ENCODE data around the gene CLMN.

Gene CLMN

DNA sequence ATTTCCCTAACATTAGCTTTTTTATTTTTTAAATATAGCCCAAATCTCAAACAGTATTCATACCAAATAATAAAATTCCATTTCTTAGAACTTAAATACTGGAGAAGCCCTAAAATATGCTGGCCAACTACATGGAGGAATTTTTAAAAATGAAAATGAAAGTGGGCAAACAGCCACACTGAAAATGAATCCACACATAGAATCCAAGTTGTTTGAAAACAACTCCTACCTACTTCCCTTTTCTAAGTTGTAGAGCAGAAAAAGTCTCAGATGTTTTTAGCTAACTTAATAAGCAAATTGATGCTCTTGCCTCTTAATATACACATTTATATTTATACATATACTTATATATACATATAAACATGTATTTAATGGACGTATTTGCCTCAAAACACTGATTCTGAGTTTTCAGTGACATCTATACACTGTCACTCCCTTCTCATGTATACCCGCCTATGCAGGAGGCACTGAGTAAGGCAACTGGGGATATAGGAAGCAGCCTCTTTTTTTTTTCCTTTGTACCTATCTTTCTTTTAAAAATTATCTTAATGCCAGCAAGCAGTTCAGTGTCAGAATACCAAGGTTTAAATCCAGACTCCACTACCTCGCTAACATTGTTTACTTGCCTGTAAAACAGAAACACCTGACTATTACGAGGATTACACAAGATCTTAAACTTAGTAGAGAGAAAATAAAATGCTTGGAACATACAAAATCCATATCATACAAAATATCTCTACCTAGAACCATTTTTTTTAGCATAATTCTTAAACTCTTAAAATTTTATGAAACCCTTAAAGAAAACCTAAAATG lies 175.7 kb downstream of the CLMN start:
- no peak overlapping the region for H2BK120ac ChIP-seq (ENCODE audit: low read depth, low read length)
- no CpG with 5 or more reads among the region's 4 CpGs for WGBS (ENCODE audit: extremely low coverage, insufficient coverage, low lambda C conversion rate)
- H3K4me1 ChIP-seq (ENCODE audit: control insufficient read depth, low read depth, low read length), result peaks cover 6% of the 10 kb centered on the region
- peaks cover 4% of the 10 kb centered on the region for H3K79me1 ChIP-seq (ENCODE audit: low read length)
- H3K9ac ChIP-seq (ENCODE audit: low read length), result no peak overlapping the region
- H3K36me3 ChIP-seq (ENCODE audit: control insufficient read depth, insufficient read depth, low read length), result no peaks in the 10 kb centered on the region
- H4K5ac ChIP-seq (ENCODE audit: low read length), result no peak overlapping the region
- no peak overlapping the region for H3K56ac ChIP-seq (ENCODE audit: low read length)
- no peak overlapping the region for H3K18ac ChIP-seq (ENCODE audit: low read length)
- H3K27ac ChIP-seq (ENCODE audit: low read depth, low read length), result no peak overlapping the region
- H3K4me2 ChIP-seq (ENCODE audit: low read length), result no peak overlapping the region
- DNase-seq, result no peak
- H4K8ac ChIP-seq (ENCODE audit: low read depth, low read length), result no peak overlapping the region
- no peak overlapping the region for H3K4ac ChIP-seq (ENCODE audit: low read depth, low read length)
- H2BK15ac ChIP-seq (replicated peaks; ENCODE audit: low read depth), result no peak overlapping the region
- no peak overlapping the region for H2BK5ac ChIP-seq (ENCODE audit: low read length)
- H3K27me3 ChIP-seq (ENCODE audit: insufficient read depth, low read length, poor library complexity), result no peaks in the 10 kb centered on the region
- peaks cover 52% of the 10 kb centered on the region for H3K79me2 ChIP-seq (ENCODE audit: control insufficient read depth, insufficient read depth, low read length)
- H2AK5ac ChIP-seq (ENCODE audit: low read length), result no peak overlapping the region
- no peak overlapping the region for H3K4me3 ChIP-seq (ENCODE audit: low read length)
- no peak overlapping the region for H3K23ac ChIP-seq (ENCODE audit: low read length)

DNA sequence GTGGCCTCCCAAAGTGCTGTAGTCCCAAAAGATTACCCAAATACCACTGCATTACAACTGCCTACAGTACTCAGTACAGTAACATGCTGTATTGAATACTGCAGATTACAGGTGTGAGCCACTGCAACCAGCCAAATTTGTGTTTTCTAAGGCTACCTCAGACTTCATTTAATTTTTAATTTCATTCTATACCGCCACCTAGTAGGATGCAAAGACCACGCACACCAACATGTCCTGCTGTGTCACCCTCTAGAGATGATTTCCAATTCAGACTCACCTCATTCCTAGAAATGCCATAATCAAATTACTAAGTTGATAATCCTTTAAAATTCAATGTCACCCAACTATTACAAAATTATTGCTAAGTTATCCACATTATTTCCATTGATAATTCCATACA lies 177.5 kb downstream of the CLMN start:
- H4K5ac ChIP-seq (ENCODE audit: low read length), result no peak overlapping the region
- no peaks in the 10 kb centered on the region for H3K36me3 ChIP-seq (ENCODE audit: control insufficient read depth, insufficient read depth, low read length)
- no CpG with 5 or more reads among the region's 2 CpGs for WGBS (ENCODE audit: extremely low coverage, insufficient coverage, low lambda C conversion rate)
- no peak overlapping the region for H3K56ac ChIP-seq (ENCODE audit: low read length)
- no peaks in the 10 kb centered on the region for H3K27me3 ChIP-seq (ENCODE audit: insufficient read depth, low read length, poor library complexity)
- H3K18ac ChIP-seq (ENCODE audit: low read length), result no peak overlapping the region
- no peak overlapping the region for H2BK5ac ChIP-seq (ENCODE audit: low read length)
- peaks cover 40% of the 10 kb centered on the region for H3K79me2 ChIP-seq (ENCODE audit: control insufficient read depth, insufficient read depth, low read length)
- peaks cover 4% of the 10 kb centered on the region for H3K79me1 ChIP-seq (ENCODE audit: low read length)
- H2BK15ac ChIP-seq (replicated peaks; ENCODE audit: low read depth), result no peak overlapping the region
- H3K27ac ChIP-seq (ENCODE audit: low read depth, low read length), result no peak overlapping the region
- H3K4me2 ChIP-seq (ENCODE audit: low read length), result no peak overlapping the region
- no peak overlapping the region for H3K4ac ChIP-seq (ENCODE audit: low read depth, low read length)
- H2BK120ac ChIP-seq (ENCODE audit: low read depth, low read length), result no peak overlapping the region
- no peak overlapping the region for H4K8ac ChIP-seq (ENCODE audit: low read depth, low read length)
- DNase-seq, result no peak
- no peak overlapping the region for H3K23ac ChIP-seq (ENCODE audit: low read length)
- H3K9ac ChIP-seq (ENCODE audit: low read length), result no peak overlapping the region
- H2AK5ac ChIP-seq (ENCODE audit: low read length), result no peak overlapping the region
- H3K4me1 ChIP-seq (ENCODE audit: control insufficient read depth, low read depth, low read length), result peaks cover 3% of the 10 kb centered on the region
- H3K4me3 ChIP-seq (ENCODE audit: low read length), result no peak overlapping the region

DNA sequence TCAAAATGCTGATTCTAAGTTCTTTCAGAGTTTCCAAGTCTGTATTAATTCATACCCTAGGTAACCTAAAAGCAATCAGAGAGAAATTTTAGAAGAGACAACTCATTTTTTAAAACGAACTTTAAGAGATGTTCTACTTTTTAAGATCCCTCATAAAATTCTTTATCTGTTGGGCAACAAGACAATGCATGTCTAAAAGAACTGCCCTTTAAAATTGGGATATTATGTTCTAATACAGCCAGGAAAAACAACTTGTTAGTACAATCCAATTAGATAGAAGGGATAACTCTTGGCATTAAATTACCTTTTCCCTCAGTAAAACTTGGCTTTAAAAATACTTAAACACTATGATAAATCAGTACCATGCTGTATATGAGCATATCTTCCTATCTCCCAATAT lies 178.0 kb downstream of the CLMN start:
- Histone ChIP-seq H3K23ac (ENCODE audit: low read length) (no peak overlapping the region), H3K18ac (ENCODE audit: low read length) (no peak overlapping the region), H4K8ac (ENCODE audit: low read depth, low read length) (no peak overlapping the region), H3K79me1 (ENCODE audit: low read length) (peaks cover 4% of the 10 kb centered on the region), H3K9ac (ENCODE audit: low read length) (no peak overlapping the region), H3K27ac (ENCODE audit: low read depth, low read length) (no peak overlapping the region), H3K36me3 (ENCODE audit: control insufficient read depth, insufficient read depth, low read length) (no peaks in the 10 kb centered on the region), H3K4ac (ENCODE audit: low read depth, low read length) (no peak overlapping the region), H2BK15ac (replicated peaks; ENCODE audit: low read depth) (no peak overlapping the region), H3K27me3 (ENCODE audit: insufficient read depth, low read length, poor library complexity) (no peaks in the 10 kb centered on the region), H4K5ac (ENCODE audit: low read length) (no peak overlapping the region), H3K56ac (ENCODE audit: low read length) (no peak overlapping the region), H2BK120ac (ENCODE audit: low read depth, low read length) (no peak overlapping the region), H3K4me1 (ENCODE audit: control insufficient read depth, low read depth, low read length) (peaks cover 3% of the 10 kb centered on the region), H3K79me2 (ENCODE audit: control insufficient read depth, insufficient read depth, low read length) (peaks cover 39% of the 10 kb centered on the region), H2BK5ac (ENCODE audit: low read length) (no peak overlapping the region), H3K4me3 (ENCODE audit: low read length) (no peak overlapping the region), H2AK5ac (ENCODE audit: low read length) (no peak overlapping the region), H3K4me2 (ENCODE audit: low read length) (no peak overlapping the region)
- WGBS (ENCODE audit: extremely low coverage, insufficient coverage, low lambda C conversion rate), result no CpG with 5 or more reads among the region's 1 CpG
- no peak for DNase-seq

DNA sequence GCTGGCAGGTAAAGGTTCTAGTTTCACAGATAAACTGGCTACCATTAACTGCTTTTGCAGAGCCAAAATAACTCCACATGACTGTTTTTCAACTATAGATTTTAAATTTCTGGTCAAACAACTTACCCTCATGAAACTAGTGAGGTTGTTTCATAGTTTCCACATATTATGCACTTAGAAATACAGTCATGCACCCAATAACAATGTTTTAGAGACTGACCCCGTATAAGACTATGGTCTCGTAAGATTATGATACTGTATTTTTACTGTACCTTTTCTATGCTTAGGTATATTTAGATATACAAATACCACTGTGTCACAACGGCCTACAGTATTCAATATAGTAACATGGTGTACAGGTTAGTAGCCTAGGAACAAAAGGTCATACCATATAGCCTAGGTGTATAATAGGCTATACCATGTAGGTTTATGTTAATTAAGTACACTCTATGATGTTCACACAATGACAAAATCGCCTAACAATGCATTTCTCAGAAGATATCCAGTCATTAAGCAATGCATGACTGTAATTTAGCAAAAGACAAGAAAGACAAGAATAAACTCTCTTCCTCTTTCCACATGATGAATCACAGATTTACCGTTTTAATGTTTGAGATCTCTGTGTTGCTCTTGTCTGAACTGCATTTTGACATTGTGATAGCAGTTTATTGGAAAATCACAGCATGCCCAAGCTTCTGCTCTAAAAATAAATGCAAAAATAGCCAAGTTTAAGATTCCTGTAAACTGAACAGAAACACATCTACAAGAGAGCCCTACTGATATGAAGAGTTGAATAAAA lies 179.4 kb downstream of the CLMN start:
- Histone ChIP-seq H3K23ac (ENCODE audit: low read length) (no peak overlapping the region), H2BK120ac (ENCODE audit: low read depth, low read length) (no peak overlapping the region), H4K8ac (ENCODE audit: low read depth, low read length) (no peak overlapping the region), H2AK5ac (ENCODE audit: low read length) (no peak overlapping the region), H3K4me1 (ENCODE audit: control insufficient read depth, low read depth, low read length) (peaks cover 3% of the 10 kb centered on the region), H3K79me1 (ENCODE audit: low read length) (peaks cover 2% of the 10 kb centered on the region), H3K4ac (ENCODE audit: low read depth, low read length) (no peak overlapping the region), H3K4me3 (ENCODE audit: low read length) (no peak overlapping the region), H3K56ac (ENCODE audit: low read length) (no peak overlapping the region), H3K27ac (ENCODE audit: low read depth, low read length) (no peak overlapping the region), H3K9ac (ENCODE audit: low read length) (no peak overlapping the region), H3K18ac (ENCODE audit: low read length) (no peak overlapping the region), H2BK5ac (ENCODE audit: low read length) (no peak overlapping the region), H3K36me3 (ENCODE audit: control insufficient read depth, insufficient read depth, low read length) (no peaks in the 10 kb centered on the region), H3K79me2 (ENCODE audit: control insufficient read depth, insufficient read depth, low read length) (peaks cover 35% of the 10 kb centered on the region), H3K27me3 (ENCODE audit: insufficient read depth, low read length, poor library complexity) (no peaks in the 10 kb centered on the region), H3K4me2 (ENCODE audit: low read length) (no peak overlapping the region), H2BK15ac (replicated peaks; ENCODE audit: low read depth) (no peak overlapping the region), H4K5ac (ENCODE audit: low read length) (no peak overlapping the region)
- WGBS (ENCODE audit: extremely low coverage, insufficient coverage, low lambda C conversion rate), result no CpG with 5 or more reads among the region's 5 CpGs
- DNase-seq, result no peak

DNA sequence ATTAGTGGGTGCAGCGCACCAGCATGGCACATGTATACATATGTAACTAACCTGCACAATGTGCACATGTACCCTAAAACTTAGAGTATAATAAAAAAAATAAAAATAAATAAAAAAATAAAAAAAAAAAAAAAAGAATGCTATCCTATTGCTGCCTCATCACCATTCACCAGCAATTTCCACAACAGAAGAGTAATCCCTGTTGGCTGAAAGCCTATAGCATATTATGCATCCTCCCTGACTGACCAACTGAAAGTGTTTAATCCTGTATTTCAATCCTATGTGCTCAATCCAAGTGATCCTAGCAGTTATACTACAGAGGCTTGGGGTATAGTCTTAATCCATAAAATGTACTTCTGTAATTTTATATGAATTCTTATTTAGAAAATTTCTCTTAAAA lies 180.8 kb downstream of the CLMN start:
- Histone ChIP-seq H2BK15ac (replicated peaks; ENCODE audit: low read depth) (no peak overlapping the region), H3K36me3 (ENCODE audit: control insufficient read depth, insufficient read depth, low read length) (no peaks in the 10 kb centered on the region), H3K4me2 (ENCODE audit: low read length) (no peak overlapping the region), H3K9ac (ENCODE audit: low read length) (no peak overlapping the region), H3K4ac (ENCODE audit: low read depth, low read length) (no peak overlapping the region), H3K79me2 (ENCODE audit: control insufficient read depth, insufficient read depth, low read length) (peaks cover 37% of the 10 kb centered on the region), H3K4me3 (ENCODE audit: low read length) (no peak overlapping the region), H2AK5ac (ENCODE audit: low read length) (no peak overlapping the region), H3K79me1 (ENCODE audit: low read length) (peaks cover 8% of the 10 kb centered on the region), H2BK5ac (ENCODE audit: low read length) (no peak overlapping the region), H3K18ac (ENCODE audit: low read length) (no peak overlapping the region), H3K56ac (ENCODE audit: low read length) (no peak overlapping the region), H3K4me1 (ENCODE audit: control insufficient read depth, low read depth, low read length) (peaks cover 3% of the 10 kb centered on the region), H4K8ac (ENCODE audit: low read depth, low read length) (no peak overlapping the region), H3K23ac (ENCODE audit: low read length) (no peak overlapping the region), H3K27ac (ENCODE audit: low read depth, low read length) (no peak overlapping the region), H4K5ac (ENCODE audit: low read length) (no peak overlapping the region), H2BK120ac (ENCODE audit: low read depth, low read length) (no peak overlapping the region), H3K27me3 (ENCODE audit: insufficient read depth, low read length, poor library complexity) (no peaks in the 10 kb centered on the region)
- no CpG with 5 or more reads among the region's 1 CpG for WGBS (ENCODE audit: extremely low coverage, insufficient coverage, low lambda C conversion rate)
- DNase-seq, result no peak
